Measurements from ENCODE around the gene TMEM132C.

GRCh38 chr12:128643155-128643554, 376.2 kb downstream of the TMEM132C start:
- TF ChIP-seq CTCF (IDR thresholded peaks at IDR 0.05) (no peak), ZFX (IDR thresholded peaks at IDR 0.05; ENCODE audit: borderline replicate concordance) (no peak)
